Glutamatergic neuron (in vitro differentiated cells): ENCODE results near the gene CARMIL1. TPM values are rescaled to one million over a fixed set of nuclear protein-coding genes. Genes with fewer than 3 reads are reported as not detected.

Experiments
- DNase-seq: peaks from one replicate; pipeline ENCODE4 v3.0.0; 2022
- H3K27ac Mint-ChIP-seq: one replicate; pipeline ENCODE4 v1.8.0; 2020; ENCODE audit warnings: mild to moderate bottlenecking, mixed read lengths, inconsistent platforms; ENCODE audit not compliant: unreplicated experiment
- H3K27me3 Mint-ChIP-seq: one replicate; pipeline ENCODE4 v1.8.0; 2020; ENCODE audit warnings: mild to moderate bottlenecking, moderate library complexity, mixed read lengths, inconsistent platforms; ENCODE audit not compliant: unreplicated experiment
- H3K36me3 Mint-ChIP-seq: one replicate; pipeline ENCODE4 v1.8.0; 2020; ENCODE audit warnings: mild to moderate bottlenecking, mixed read lengths, inconsistent platforms; ENCODE audit not compliant: unreplicated experiment
- H3K4me1 Mint-ChIP-seq: one replicate; pipeline ENCODE4 v1.8.0; 2020; ENCODE audit warnings: mild to moderate bottlenecking, low read depth, mixed read lengths, inconsistent platforms; ENCODE audit not compliant: unreplicated experiment
- H3K4me3 Mint-ChIP-seq: one replicate; pipeline ENCODE4 v1.8.0; 2020; ENCODE audit warnings: mild to moderate bottlenecking, mixed read lengths, inconsistent platforms; ENCODE audit not compliant: unreplicated experiment
- H3K9me3 Mint-ChIP-seq: one replicate; pipeline ENCODE4 v1.8.0; 2020; ENCODE audit warnings: mild to moderate bottlenecking, moderate library complexity, mixed read lengths, inconsistent platforms; ENCODE audit not compliant: unreplicated experiment
- total RNA-seq: library from RNA; stranded (reverse); fragmentation: NEBNext Ultra II Directional; extraction: Animal tissue kit (Norgen Biotek cat#: 25700); gene quantifications from one replicate; pipeline ENCODE4 v1.2.1, GENCODE V29; 2021; ENCODE audit not compliant: unreplicated experiment
- TF ChIP-seq, protein P1 (sequence below): fragments of 200-600 bp; sonication (generic); IDR thresholded peaks from one replicate; pipeline ENCODE4 v1.5.0; 2021; ENCODE audit not compliant: partially characterized antibody, unreplicated experiment

The CARMIL1 gene
- total RNA-seq, 1 donor from 2014 or later: 4.8 TPM

DNA sequence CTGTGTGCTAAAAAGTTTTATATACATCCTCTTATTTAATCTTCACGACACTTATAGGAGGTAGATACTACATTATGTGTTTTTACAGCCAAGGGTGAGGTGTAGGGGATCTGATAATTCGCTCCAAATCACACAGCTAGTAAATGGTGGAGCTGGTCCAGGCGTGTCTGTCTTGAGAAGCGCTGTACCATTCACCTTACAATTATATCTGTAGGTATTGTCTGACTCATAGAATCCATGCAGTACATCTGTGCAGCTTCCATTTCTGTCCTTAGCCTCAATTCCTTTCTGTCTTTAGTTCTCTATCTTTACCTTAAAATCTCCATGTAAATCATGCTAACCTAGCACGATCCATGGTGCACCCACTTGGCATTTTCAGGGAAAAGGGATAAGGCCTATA lies 120.7 kb downstream of the CARMIL1 start:
- Mint-ChIP-seq H3K4me3 (no peak overlapping the region), H3K4me1 (no peaks in the 10 kb centered on the region), H3K27me3 (peaks cover 2% of the 10 kb centered on the region), H3K36me3 (peaks cover 6% of the 10 kb centered on the region), H3K27ac (no peak overlapping the region), H3K9me3 (no peaks in the 10 kb centered on the region)
- TF ChIP-seq, protein P1, sequence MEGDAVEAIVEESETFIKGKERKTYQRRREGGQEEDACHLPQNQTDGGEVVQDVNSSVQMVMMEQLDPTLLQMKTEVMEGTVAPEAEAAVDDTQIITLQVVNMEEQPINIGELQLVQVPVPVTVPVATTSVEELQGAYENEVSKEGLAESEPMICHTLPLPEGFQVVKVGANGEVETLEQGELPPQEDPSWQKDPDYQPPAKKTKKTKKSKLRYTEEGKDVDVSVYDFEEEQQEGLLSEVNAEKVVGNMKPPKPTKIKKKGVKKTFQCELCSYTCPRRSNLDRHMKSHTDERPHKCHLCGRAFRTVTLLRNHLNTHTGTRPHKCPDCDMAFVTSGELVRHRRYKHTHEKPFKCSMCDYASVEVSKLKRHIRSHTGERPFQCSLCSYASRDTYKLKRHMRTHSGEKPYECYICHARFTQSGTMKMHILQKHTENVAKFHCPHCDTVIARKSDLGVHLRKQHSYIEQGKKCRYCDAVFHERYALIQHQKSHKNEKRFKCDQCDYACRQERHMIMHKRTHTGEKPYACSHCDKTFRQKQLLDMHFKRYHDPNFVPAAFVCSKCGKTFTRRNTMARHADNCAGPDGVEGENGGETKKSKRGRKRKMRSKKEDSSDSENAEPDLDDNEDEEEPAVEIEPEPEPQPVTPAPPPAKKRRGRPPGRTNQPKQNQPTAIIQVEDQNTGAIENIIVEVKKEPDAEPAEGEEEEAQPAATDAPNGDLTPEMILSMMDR: no peak
- DNase-seq: no peak

GRCh38 chr6:25401711-25402110 lies 122.5 kb downstream of the CARMIL1 start:
- no peak for DNase-seq
- Mint-ChIP-seq H3K36me3 (peaks cover 6% of the 10 kb centered on the region), H3K4me1 (no peaks in the 10 kb centered on the region), H3K4me3 (no peak overlapping the region), H3K9me3 (no peaks in the 10 kb centered on the region), H3K27me3 (peaks cover 2% of the 10 kb centered on the region), H3K27ac (no peak overlapping the region)
- TF ChIP-seq, protein P1: no peak

- Mint-ChIP-seq H3K36me3 (peaks cover 6% of the 10 kb centered on the region), H3K27ac (no peak overlapping the region), H3K9me3 (no peaks in the 10 kb centered on the region), H3K4me1 (no peaks in the 10 kb centered on the region), H3K27me3 (peaks cover 2% of the 10 kb centered on the region), H3K4me3 (no peak overlapping the region)
- TF ChIP-seq, protein P1: no peak
- DNase-seq: no peak
These were observed 123.0 kb downstream of the CARMIL1 start for GRCh38 chr6:25402125-25402524.

DNA sequence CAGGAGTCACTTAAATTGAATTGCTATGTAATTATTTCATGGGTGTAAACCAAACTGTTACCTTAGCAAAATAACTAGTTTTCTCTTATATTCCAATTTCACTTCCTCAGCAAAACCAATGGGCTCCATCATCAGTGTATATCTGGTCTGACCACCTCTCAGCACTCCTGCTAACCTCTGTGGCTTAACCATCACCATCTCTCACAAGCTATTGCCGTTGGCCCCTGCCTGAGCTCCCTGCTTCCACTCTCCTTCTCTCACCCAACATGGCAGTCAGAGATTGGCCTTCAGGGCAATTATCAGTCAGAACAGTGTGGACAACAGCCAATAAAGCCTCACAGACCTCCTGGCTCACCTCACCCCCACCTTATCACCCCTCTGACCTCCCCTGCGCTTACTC lies 124.0 kb downstream of the CARMIL1 start:
- Mint-ChIP-seq H3K36me3 (peaks cover 6% of the 10 kb centered on the region), H3K27me3 (peaks cover 2% of the 10 kb centered on the region), H3K4me1 (no peaks in the 10 kb centered on the region), H3K4me3 (no peak overlapping the region), H3K27ac (no peak overlapping the region), H3K9me3 (no peaks in the 10 kb centered on the region)
- TF ChIP-seq, protein P1: no peak
- DNase-seq: no peak

- peaks cover 6% of the 10 kb centered on the region for H3K36me3 Mint-ChIP-seq
- peaks cover 2% of the 10 kb centered on the region for H3K27me3 Mint-ChIP-seq
- DNase-seq: no peak
- no peaks in the 10 kb centered on the region for H3K4me1 Mint-ChIP-seq
- TF ChIP-seq, protein P1: no peak
- no peak overlapping the region for H3K4me3 Mint-ChIP-seq
- H3K9me3 Mint-ChIP-seq: no peaks in the 10 kb centered on the region
- H3K27ac Mint-ChIP-seq: no peak overlapping the region
These were observed 124.9 kb downstream of the CARMIL1 start for GRCh38 chr6:25404091-25404490.
